ENCODE measurements around the gene INPP5D.
A peak's percentile ranks its signal among the peaks of the same experiment; 100 is the strongest.
"Not testable (repeated sequence)": the region's sequence is repeated elsewhere in the genome, so short reads cannot be mapped to it uniquely, and the experiment has no call there.

INPP5D gene

GRCh38 chr2:233143700-233144331 lies 83.7 kb downstream of the INPP5D start:
- DNase-seq (ENCODE audit: low spot score), result no peak

GRCh38 chr2:233145726-233146125 lies 85.6 kb downstream of the INPP5D start:
- no peak for DNase-seq (ENCODE audit: low spot score)

GRCh38 chr2:233146194-233146593 lies 86.1 kb downstream of the INPP5D start:
- no peak for DNase-seq (ENCODE audit: low spot score)

- no peak for DNase-seq (ENCODE audit: low spot score)
Observed at GRCh38 chr2:233147136-233147828, 87.1 kb downstream of the INPP5D start.

GRCh38 chr2:233147829-233148167 lies 87.7 kb downstream of the INPP5D start:
- DNase-seq (ENCODE audit: low spot score), result no peak

GRCh38 chr2:233148354-233148753 lies 88.2 kb downstream of the INPP5D start:
- no peak for DNase-seq (ENCODE audit: low spot score)

- DNase-seq (ENCODE audit: low spot score), result no peak
Observed at GRCh38 chr2:233152541-233152940, 92.4 kb downstream of the INPP5D start.

GRCh38 chr2:233153146-233153798 lies 93.1 kb downstream of the INPP5D start:
- no peak for DNase-seq (ENCODE audit: low spot score)

- DNase-seq (ENCODE audit: low spot score), result no peak
Observed at GRCh38 chr2:233156001-233156400, 95.9 kb downstream of the INPP5D start.

- DNase-seq (ENCODE audit: low spot score), result not testable (repeated sequence)
Observed at GRCh38 chr2:233156461-233156860, 96.3 kb downstream of the INPP5D start.

GRCh38 chr2:233161730-233162129 lies 101.6 kb downstream of the INPP5D start:
- no peak for DNase-seq (ENCODE audit: low spot score)

- no peak for DNase-seq (ENCODE audit: low spot score)
Observed at GRCh38 chr2:233162770-233163169, 102.6 kb downstream of the INPP5D start.

- DNase-seq (ENCODE audit: low spot score), result no peak
Observed at GRCh38 chr2:233163486-233164103, 103.5 kb downstream of the INPP5D start.

- DNase-seq (ENCODE audit: low spot score), result no peak
Observed at GRCh38 chr2:233164128-233164635, 104.0 kb downstream of the INPP5D start.

- DNase-seq (ENCODE audit: low spot score), result no peak
Observed at GRCh38 chr2:233164967-233165366, 104.8 kb downstream of the INPP5D start.

- no peak for DNase-seq (ENCODE audit: low spot score)
Observed at GRCh38 chr2:233165543-233165894, 105.4 kb downstream of the INPP5D start.

- DNase-seq (ENCODE audit: low spot score), result peak; percentile 42
Observed at GRCh38 chr2:233165895-233166661, 105.9 kb downstream of the INPP5D start.

- no peak for DNase-seq (ENCODE audit: low spot score)
Observed at GRCh38 chr2:233168445-233168844, 108.3 kb downstream of the INPP5D start.

- DNase-seq (ENCODE audit: low spot score), result no peak
Observed at GRCh38 chr2:233168919-233169318, 108.8 kb downstream of the INPP5D start.

- DNase-seq (ENCODE audit: low spot score), result no peak
Observed at GRCh38 chr2:233171344-233171743, 111.2 kb downstream of the INPP5D start.

GRCh38 chr2:233173115-233173514 lies 113.0 kb downstream of the INPP5D start:
- DNase-seq (ENCODE audit: low spot score), result no peak

- no peak for DNase-seq (ENCODE audit: low spot score)
Observed at GRCh38 chr2:233174137-233174536, 114.0 kb downstream of the INPP5D start.

Data from CD4-positive, alpha-beta T cell treated with Interleukin-15 for 4 hours (primary cell).